T47D (cell line): ENCODE measurements around the gene PCF11.

Experiments used
- DNase-seq, 2 experiments: peaks; one replicate each; pipeline versions ENCODE4 v3.0.0 to v3.0.0-alpha.2; 2011 to 2012; ENCODE audit warnings: low read depth in 1 of 2, low spot score in 1 of 2
- JUND ChIP-seq: IDR thresholded peaks from 2 replicates; pipeline ENCODE4 v1.6.1; 2012; ENCODE audit warnings: low read depth
- in situ Hi-C: cut with HindIII; loops from 2 replicates; pipeline ENCODE4 v1.10.0; 2016; ENCODE audit warnings: low sequenced_read_pairs, low pct_unique_long_range_greater_than_20kb

Gene PCF11

DNA sequence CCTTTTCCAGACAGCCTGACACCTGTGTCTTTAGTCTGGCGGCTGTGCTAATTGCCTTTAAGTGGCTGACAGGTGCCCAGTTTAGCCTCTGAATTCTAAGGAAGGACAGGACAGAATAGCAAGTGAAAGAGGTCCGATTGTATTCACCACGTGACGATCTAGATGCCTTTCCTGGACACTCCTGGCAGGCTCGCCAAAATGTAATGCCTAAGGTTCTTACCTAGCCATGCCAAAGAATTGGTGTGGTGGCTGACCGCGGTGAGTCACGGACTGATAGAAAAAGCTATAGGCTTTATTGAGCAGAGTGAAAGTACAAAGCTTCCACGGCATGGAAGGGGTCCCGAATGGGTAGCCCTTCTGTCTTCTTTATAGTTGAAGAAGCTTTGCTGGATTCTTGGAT is 63.3 kb downstream of the PCF11 start:
- DNase-seq = peak; percentile 30 to 77
- in situ Hi-C loops = no loop called here

DNA sequence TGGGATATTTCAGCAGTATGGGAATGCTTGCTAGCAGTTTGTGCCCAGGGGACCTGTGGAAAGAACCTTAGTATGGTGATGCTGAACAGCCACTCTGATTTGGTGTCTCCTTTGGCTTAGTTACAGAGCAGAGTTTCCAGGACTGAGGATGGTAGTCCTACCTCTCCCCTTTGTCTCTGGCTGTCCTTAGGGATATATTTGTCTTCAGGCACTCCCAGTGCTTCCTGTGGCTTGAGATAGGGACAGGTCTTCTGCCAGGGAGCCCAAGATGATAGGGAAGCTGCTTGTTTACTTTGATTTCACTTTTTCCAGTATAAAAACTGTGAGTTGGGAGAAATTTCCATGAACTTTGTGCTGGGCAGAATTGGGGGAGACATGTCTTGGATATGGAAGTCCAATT is 64.8 kb downstream of the PCF11 start:
- DNase-seq = no peak
- in situ Hi-C loops = no loop called here
- TF ChIP-seq JUND = no peak

More for the DNA sequence above, 63.3 kb downstream of the PCF11 start:
- no peak for TF ChIP-seq JUND

DNA sequence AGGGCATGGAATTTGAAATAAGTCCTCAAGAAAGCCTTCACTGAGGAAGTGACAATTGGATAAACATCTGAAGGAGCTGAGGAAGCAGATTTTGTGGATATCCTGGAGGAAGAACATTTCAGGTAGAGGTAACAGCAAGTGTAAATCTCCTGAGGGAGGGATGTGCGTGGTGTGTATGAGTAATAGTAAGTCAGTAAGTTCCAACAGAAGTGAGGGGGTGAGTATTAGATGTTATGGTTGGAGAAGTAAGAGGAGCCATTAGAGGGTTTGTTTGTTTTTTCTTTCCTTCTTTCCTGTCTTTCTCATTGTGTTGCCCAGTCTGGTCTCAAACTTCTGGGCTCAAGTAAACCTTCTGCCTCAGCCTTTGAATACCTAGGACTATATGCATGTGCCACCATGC is 65.6 kb downstream of the PCF11 start:
- no peak for TF ChIP-seq JUND
- in situ Hi-C loops = no loop called here

DNA sequence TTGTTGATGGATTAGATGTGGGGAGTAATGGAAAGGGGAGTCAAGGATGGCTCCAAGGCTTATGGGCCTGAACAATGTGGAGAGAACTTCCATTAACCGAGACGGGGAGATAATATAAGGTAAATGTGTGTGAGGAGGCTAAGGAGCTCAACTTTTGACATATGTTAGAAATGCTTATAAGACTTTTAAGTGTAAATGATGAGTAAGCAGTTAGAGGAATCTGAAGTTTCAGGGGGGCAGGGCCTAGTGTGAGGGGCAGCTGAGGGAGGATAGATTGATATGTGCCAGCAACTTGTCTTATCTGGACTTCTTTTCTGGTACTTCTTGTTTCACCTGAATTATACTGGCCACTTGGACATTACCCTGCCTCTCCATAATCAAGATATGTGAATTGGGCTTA is 66.5 kb downstream of the PCF11 start:
- DNase-seq = no peak
- TF ChIP-seq JUND = no peak
- in situ Hi-C loops = no loop called here

More for the DNA sequence above, 65.6 kb downstream of the PCF11 start:
- no peak for DNase-seq

DNA sequence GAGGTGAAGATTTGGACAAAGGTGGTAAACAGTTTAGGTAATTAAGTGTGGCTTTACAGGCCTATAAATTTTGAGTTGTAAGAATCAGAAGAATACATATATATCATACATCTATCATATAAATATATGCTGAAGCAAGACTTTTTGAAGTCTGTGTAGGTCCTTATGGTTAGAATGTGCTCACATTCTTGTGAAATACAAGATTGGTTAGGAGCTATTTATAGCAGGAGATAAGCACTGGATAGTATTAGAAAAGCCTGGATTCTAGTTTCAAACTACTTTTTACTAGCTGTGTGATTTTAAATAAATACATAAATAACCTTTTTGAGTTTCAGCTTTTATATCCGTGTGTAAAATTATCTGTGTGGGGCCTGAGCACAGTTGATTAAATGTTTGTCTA is 78.9 kb downstream of the PCF11 start:
- in situ Hi-C loops = no loop called here
- DNase-seq = no peak

More for the DNA sequence above, 78.9 kb downstream of the PCF11 start:
- no peak for TF ChIP-seq JUND
